Epithelial cell of esophagus (primary cell): ENCODE data around the gene YDJC.
A peak's percentile ranks its signal among the peaks of the same experiment; 100 is the strongest.

Source experiments
- DNase-seq: peaks from one replicate; pipeline ENCODE4 v3.0.0; 2010; ENCODE audit warnings: low read depth
- H3K4me3 ChIP-seq: 2 replicates; pipeline ENCODE4 v1.5.1; 2011; ENCODE audit warnings: mild to moderate bottlenecking, low read length, control low read depth
- CTCF ChIP-seq: IDR thresholded peaks from 2 replicates; pipeline ENCODE4 v1.5.1; 2011; ENCODE audit warnings: low read depth, mild to moderate bottlenecking, low read length, control low read depth, inconsistent platforms; ENCODE audit not compliant: insufficient read depth; ENCODE audit errors: missing control alignments

The YDJC gene

GRCh38 chr22:21660904-21661303, 31.1 kb upstream of the YDJC start:
- H3K4me3 ChIP-seq, result no peak overlapping the region
- DNase-seq, result no peak
- TF ChIP-seq CTCF, result no peak

GRCh38 chr22:21659864-21660525, 30.2 kb upstream of the YDJC start:
- H3K4me3 ChIP-seq, result no peak overlapping the region
- DNase-seq, result no peak
- no peak for TF ChIP-seq CTCF

- DNase-seq, result peak; percentile 55
- H3K4me3 ChIP-seq, result peak overlapping the region; percentile 40
- TF ChIP-seq CTCF, result no peak
Measured at GRCh38 chr22:21657360-21658032, 27.7 kb upstream of the YDJC start.

GRCh38 chr22:21657020-21657359, 27.2 kb upstream of the YDJC start:
- DNase-seq, result no peak
- peak overlapping the region; percentile 13 for H3K4me3 ChIP-seq
- no peak for TF ChIP-seq CTCF

- peak overlapping the region; percentile 67 for H3K4me3 ChIP-seq
- DNase-seq, result no peak
- no peak for TF ChIP-seq CTCF
Measured at GRCh38 chr22:21652547-21653545, 23.0 kb upstream of the YDJC start.

GRCh38 chr22:21652010-21652546, 22.3 kb upstream of the YDJC start:
- no peak for TF ChIP-seq CTCF
- H3K4me3 ChIP-seq, result peak overlapping the region; percentile 67
- DNase-seq, result peak; percentile 89
